GM12891 (cell line): Measurements from ENCODE around the gene SPECC1.

Experiments used
- POLR2A ChIP-seq: IDR thresholded peaks from 2 replicates; pipeline ENCODE4 v1.6.1; 2011; ENCODE audit warnings: low read depth, low read length, control low read depth
- POLR2AphosphoS5 ChIP-seq: IDR thresholded peaks from 2 replicates; pipeline ENCODE4 v1.6.1; 2011; ENCODE audit warnings: low read depth, low read length, control low read depth
- TAF1 ChIP-seq: IDR thresholded peaks from 2 replicates; pipeline ENCODE4 v1.6.1; 2011; ENCODE audit warnings: low read depth, low read length, control low read depth

GRCh38 chr17:20291853-20292252 is 282.7 kb downstream of the SPECC1 start:
- no peak for TF ChIP-seq POLR2A
- no peak for TF ChIP-seq POLR2AphosphoS5
- no peak for TF ChIP-seq TAF1
